K562 (cell line): Measurements from ENCODE around the gene CNKSR3. TPM values are rescaled to one million over a fixed set of nuclear protein-coding genes. Genes with fewer than 3 reads are reported as not detected.

Source experiments
- ATAC-seq: fragments of 200-7000 bp; cut with Tn5 transposase; 3 replicates; pipeline ENCODE4 v1.9.1; 2020; ENCODE audit warnings: moderate library complexity
- BruUV-seq: library from RNA; stranded (reverse); fragments of 400-500 nt; replicated peaks from 2 replicates; lab custom pipeline; 2021; lab: Mats Ljungman, UMichigan
- CTCF ChIA-PET: fragments of 300-600 bp; formaldehyde crosslinking; extraction: SDS; loops from one replicate; lab custom pipeline; 2021; ENCODE audit warnings: low intra/inter-chr PET ratio; lab: Yijun Ruan, JAX
- POLR2A ChIA-PET: fragments of 300-600, 350-650 bp; sonication (Branson Sonifier 250); formaldehyde crosslinking; extraction: SDS; loops from one replicate; lab custom pipeline; 2021; ENCODE audit warnings: antibody characterized with exemption, inconsistent platforms; lab: Yijun Ruan, JAX
- DNase-seq, 4 experiments: peaks; one replicate each; pipeline versions ENCODE4 v3.0.0 to v3.0.0-alpha.2; 2011 to 2018; ENCODE audit warnings: low spot score in 3 of 4, mixed read lengths in 3 of 4; ENCODE audit errors: extremely low read depth in 1 of 4
- FAIRE-seq: peaks from 2 replicates; lab custom pipeline; 2011; peaks lifted over from hg19 to GRCh38; lab: Jason Lieb, UNC
- H2AFZ ChIP-seq: 2 replicates; pipeline ENCODE4 v1.6.0; 2011; ENCODE audit warnings: low read depth, low read length, control low read depth, inconsistent platforms
- H3K27ac ChIP-seq: fragments of 200-600 bp; 3 replicates; pipeline ENCODE4 v1.8.0; 2011; ENCODE audit warnings: low read depth, mild to moderate bottlenecking, control low read depth, inconsistent platforms, low read length, moderate library complexity, mixed read lengths; ENCODE audit errors: extremely low read depth
- H3K27me3 ChIP-seq, 2 experiments: fragments of 300-600 bp in 1 of 2; 2 replicates in 1 of 2; 3 replicates in 1 of 2; pipeline versions ENCODE4 v1.6.0 to v1.8.0; 2011; ENCODE audit warnings: inconsistent platforms in 2 of 2, low read length in 2 of 2, mild to moderate bottlenecking in 1 of 2, mixed read lengths in 1 of 2, moderate library complexity in 1 of 2; ENCODE audit not compliant: control insufficient read depth in 2 of 2, insufficient read depth in 2 of 2
- H3K36me3 ChIP-seq: fragments of 300-600 bp; 3 replicates; pipeline ENCODE4 v1.8.0; 2011; ENCODE audit warnings: mild to moderate bottlenecking, low read length, inconsistent platforms; ENCODE audit not compliant: control insufficient read depth, insufficient read depth
- H3K4me1 ChIP-seq, 2 experiments: fragments of 200-600 bp in 1 of 2; replicated peaks in 1 of 2; 2 replicates in 1 of 2; 3 replicates in 1 of 2; pipeline versions ENCODE4 v1.5.1 to v1.8.0; 2011; ENCODE audit warnings: inconsistent platforms in 2 of 2, low read length in 2 of 2, mild to moderate bottlenecking in 1 of 2, mixed read lengths in 1 of 2, moderate library complexity in 1 of 2; ENCODE audit not compliant: control insufficient read depth in 2 of 2, insufficient read depth in 2 of 2
- H3K4me2 ChIP-seq: 2 replicates; pipeline ENCODE4 v1.6.1; 2011; ENCODE audit warnings: low read length, control low read depth, inconsistent platforms, mixed read lengths; ENCODE audit not compliant: insufficient read depth
- H3K4me3 ChIP-seq: fragments of 200-600 bp; sonication (generic), shearing (Covaris generic); 2 replicates; pipeline ENCODE4 v1.5.1; 2016; ENCODE audit warnings: control low read depth, inconsistent platforms
- H3K79me2 ChIP-seq: fragments of 200-600 bp; 3 replicates; pipeline ENCODE4 v1.8.0; 2011; ENCODE audit warnings: low read length, inconsistent platforms; ENCODE audit not compliant: control insufficient read depth, insufficient read depth
- H3K9ac ChIP-seq, 2 experiments: 2 replicates each; pipeline versions ENCODE4 v1.6.0 to v1.6.1; 2011; ENCODE audit warnings: low read depth in 2 of 2, low read length in 2 of 2, control low read depth in 1 of 2, inconsistent platforms in 1 of 2, mild to moderate bottlenecking in 1 of 2, mixed read lengths in 1 of 2; ENCODE audit not compliant: insufficient read depth in 1 of 2
- H3K9me1 ChIP-seq: one replicate; pipeline ENCODE4 v1.6.0; 2011; ENCODE audit warnings: inconsistent platforms, mild to moderate bottlenecking, low read length, moderate library complexity; ENCODE audit not compliant: control insufficient read depth, insufficient read depth
- H3K9me3 ChIP-seq: replicated peaks from 2 replicates; pipeline ENCODE4 v1.5.1; 2011; ENCODE audit warnings: low read depth, low read length, inconsistent platforms; ENCODE audit not compliant: control insufficient read depth, insufficient read depth
- H4K20me1 ChIP-seq: replicated peaks from 2 replicates; pipeline ENCODE4 v1.6.1; 2011; ENCODE audit warnings: low read length, inconsistent platforms, mixed read lengths; ENCODE audit not compliant: control insufficient read depth, insufficient read depth
- BRF1 ChIP-seq: IDR thresholded peaks from 3 replicates; pipeline ENCODE4 v1.6.1; 2011; ENCODE audit warnings: borderline replicate concordance, mild to moderate bottlenecking; ENCODE audit not compliant: insufficient read length; ENCODE audit errors: extremely low read depth
- CBX8 ChIP-seq: fragments of 200-600 bp; sonication (generic); IDR thresholded peaks from 2 replicates; pipeline ENCODE4 v1.6.1; 2012; ENCODE audit warnings: borderline replicate concordance, mixed run types, low read depth, mild to moderate bottlenecking, moderate library complexity, mixed read lengths, low read length, control low read depth, inconsistent platforms; ENCODE audit not compliant: poor library complexity, severe bottlenecking; ENCODE audit errors: extremely low read depth
- GABPA ChIP-seq: fragments of 200-800 bp; sonication (Bioruptor generic); conservative IDR thresholded peaks from 2 replicates; pipeline ENCODE4 v1.6.1; 2016; ENCODE audit warnings: low read depth, missing genetic modification characterization, missing compliant biosample characterization
- HDAC8 ChIP-seq: fragments of 450-650 bp; IDR thresholded peaks from 2 replicates; pipeline ENCODE4 v1.6.1; 2016; ENCODE audit warnings: mild to moderate bottlenecking, missing genetic modification characterization, moderate library complexity, missing compliant biosample characterization
- MAFK ChIP-seq: IDR thresholded peaks from 2 replicates; pipeline ENCODE4 v1.6.1; 2011; ENCODE audit warnings: low read length, improper control_type of control experiment
- NR1H2 ChIP-seq: sonication (generic); formaldehyde crosslinking; IDR thresholded peaks from 2 replicates; pipeline ENCODE4 v1.4.0; 2020; ENCODE audit warnings: mild to moderate bottlenecking, missing genetic modification reagents
- PHTF2 ChIP-seq: fragments of 250-450 bp; sonication (Bioruptor Pico); IDR thresholded peaks from 2 replicates; pipeline ENCODE4 v1.5.0; 2021; ENCODE audit warnings: mild to moderate bottlenecking
- RBM15 ChIP-seq: fragments of 200-400 bp; formaldehyde crosslinking; IDR thresholded peaks from 2 replicates; pipeline ENCODE4 v1.6.1; 2018; ENCODE audit warnings: mild to moderate bottlenecking, low read length, moderate library complexity; ENCODE audit not compliant: insufficient read depth
- SMAD1 ChIP-seq: fragments of 150-350 bp; IDR thresholded peaks from 2 replicates; pipeline ENCODE4 v1.6.1; 2014; ENCODE audit warnings: low read length, low read depth; ENCODE audit not compliant: partially characterized antibody
- SMAD3 ChIP-seq: fragments of 450-650 bp; formaldehyde crosslinking; conservative IDR thresholded peaks from 2 replicates; pipeline ENCODE4 v1.4.0; 2020; ENCODE audit warnings: mild to moderate bottlenecking
- ZC3H8 ChIP-seq: fragments of 450-650 bp; IDR thresholded peaks from 2 replicates; pipeline ENCODE4 v1.6.1; 2017
- ZNF134 ChIP-seq: fragments of 250-450 bp; sonication (Bioruptor Pico); conservative IDR thresholded peaks from 2 replicates; pipeline ENCODE4 v1.4.0; 2020
- whole genome bisulfite sequencing: fragments of 100-300 bp; shearing (Covaris generic); methylation state at CpG from one replicate; pipeline ENCODE4 v1.1.6; 2016; ENCODE audit warnings: low coverage, mixed read lengths; ENCODE audit not compliant: insufficient coverage; ENCODE audit errors: missing lambda C conversion rate; 5-methylcytosine and 5-hydroxymethylcytosine counted together
- in situ Hi-C: fragments of 300-500 bp; cut with MboI; formaldehyde crosslinking; loops from 4 replicates; pipeline ENCODE4 v1.15.0; 2018; ENCODE audit warnings: inconsistent platforms, mixed read lengths
- intact Hi-C: fragments of 100-400 bp; cut with micrococcal nuclease; formaldehyde crosslinking; loops from 2 replicates; pipeline ENCODE4 v1.14.2; 2022
- polyA plus RNA-seq, 8 experiments: library from polyadenylated mRNA; depleted of rRNA in 4 of 8; stranded (reverse) in 5 of 8; unstranded in 3 of 8; fragments of >200 nt; fragmentation: Nextera tagmentation in 2 of 8; fragmentation: Illumina TruSeq in 1 of 8; extraction: Ambion mirVana in 2 of 8; extraction: Trizol in 1 of 8; gene quantifications; 2 replicates each; pipeline versions ENCODE4 v1.2.1 to v1.2.3, GENCODE V29; 2011 to 2014; ENCODE audit warnings: inconsistent platforms in 1 of 8, missing spikeins in 1 of 8
- total RNA-seq, 7 experiments: library from RNA; depleted of rRNA in 6 of 7; stranded (reverse); fragments of >200 nt in 6 of 7; fragmentation: Illumina TruSeq in 2 of 7; extraction: Trizol in 2 of 7; gene quantifications; 2 replicates each; pipeline versions ENCODE4 v1.2.1 to v1.2.3, GENCODE V29; 2011 to 2021; ENCODE audit warnings: low replicate concordance in 1 of 7
- TF ChIP-seq, protein P1 (sequence below): fragments of 250-450 bp; sonication (Bioruptor Pico); IDR thresholded peaks from 2 replicates; pipeline ENCODE4 v1.8.0; 2021; ENCODE audit warnings: moderate library complexity, mild to moderate bottlenecking, inconsistent platforms
- TF ChIP-seq, protein P2 (sequence below): sonication (generic); formaldehyde crosslinking; IDR thresholded peaks from 2 replicates; pipeline ENCODE4 v1.8.1; 2023; ENCODE audit warnings: missing genetic modification reagents, mild to moderate bottlenecking, borderline replicate concordance

CNKSR3 gene
- total and polyA plus RNA-seq, 9 of the 15 experiments (the other 6 are each of a cell fraction or from before 2014, with no cell fraction given), result 4.5 to 29.6 (median 9.5) TPM

DNA sequence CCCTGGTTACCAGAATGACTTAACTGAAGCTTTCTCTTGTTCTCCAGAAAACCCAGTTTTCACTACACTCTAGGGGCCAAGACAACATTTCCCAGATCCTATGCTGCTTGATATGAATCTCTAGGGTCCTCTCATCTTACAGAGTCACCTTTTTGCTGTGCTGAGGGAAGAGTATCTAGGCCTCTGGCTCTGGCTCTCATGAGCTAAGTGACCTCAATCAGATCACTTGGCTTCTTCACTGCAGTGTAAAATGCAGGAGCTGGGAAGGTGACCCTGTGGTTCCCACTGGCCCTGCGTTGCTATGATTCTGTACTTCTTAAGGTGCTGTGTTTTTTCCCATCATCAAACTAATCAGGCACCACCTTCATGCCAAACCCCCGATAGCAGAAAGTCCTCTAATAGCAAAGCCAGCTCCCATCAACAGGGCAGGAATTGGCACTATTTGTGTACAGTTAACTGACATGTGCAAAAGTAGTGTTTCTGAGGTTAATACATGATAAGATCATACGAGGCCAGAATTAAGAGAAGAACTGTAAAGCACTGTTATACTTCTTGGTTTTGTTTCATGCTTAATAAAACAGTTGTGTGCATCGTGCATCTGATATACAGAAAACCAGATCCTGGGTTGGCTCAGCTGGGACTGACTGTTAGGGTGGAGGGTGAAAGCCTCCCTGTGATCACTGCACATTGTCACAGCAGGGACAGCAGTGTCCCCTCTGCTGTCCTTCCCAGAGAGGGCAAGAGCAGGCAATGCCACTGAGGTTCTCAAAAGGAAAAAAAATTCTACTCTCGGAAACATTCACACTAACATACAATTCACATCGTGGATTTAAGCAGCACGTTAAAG is 46.7 kb downstream of the CNKSR3 start:
- ChIA-PET POLR2A (interaction anchor here (1.1 to 1.2 kb wide), 2 partner anchors 14 to 21 kb away, joined by 3 read pairs; no protein-coding TSS in a partner anchor), CTCF (no interaction called here)
- ATAC-seq, result no peak
- no peak for TF ChIP-seq PHTF2 (CRISPR knock-in tag)
- TF ChIP-seq ZC3H8, result no peak
- no peak for TF ChIP-seq NR1H2 (CRISPR knock-in tag)
- TF ChIP-seq RBM15, result no peak
- TF ChIP-seq, protein P1, sequence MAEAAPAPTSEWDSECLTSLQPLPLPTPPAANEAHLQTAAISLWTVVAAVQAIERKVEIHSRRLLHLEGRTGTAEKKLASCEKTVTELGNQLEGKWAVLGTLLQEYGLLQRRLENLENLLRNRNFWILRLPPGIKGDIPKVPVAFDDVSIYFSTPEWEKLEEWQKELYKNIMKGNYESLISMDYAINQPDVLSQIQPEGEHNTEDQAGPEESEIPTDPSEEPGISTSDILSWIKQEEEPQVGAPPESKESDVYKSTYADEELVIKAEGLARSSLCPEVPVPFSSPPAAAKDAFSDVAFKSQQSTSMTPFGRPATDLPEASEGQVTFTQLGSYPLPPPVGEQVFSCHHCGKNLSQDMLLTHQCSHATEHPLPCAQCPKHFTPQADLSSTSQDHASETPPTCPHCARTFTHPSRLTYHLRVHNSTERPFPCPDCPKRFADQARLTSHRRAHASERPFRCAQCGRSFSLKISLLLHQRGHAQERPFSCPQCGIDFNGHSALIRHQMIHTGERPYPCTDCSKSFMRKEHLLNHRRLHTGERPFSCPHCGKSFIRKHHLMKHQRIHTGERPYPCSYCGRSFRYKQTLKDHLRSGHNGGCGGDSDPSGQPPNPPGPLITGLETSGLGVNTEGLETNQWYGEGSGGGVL (CRISPR knock-in tag), result no peak
- TF ChIP-seq SMAD3 (CRISPR knock-in tag), result no peak
- no peak for TF ChIP-seq ZNF134 (CRISPR knock-in tag)
- no peak for TF ChIP-seq CBX8
- no peak for TF ChIP-seq BRF1
- no peak for TF ChIP-seq GABPA
- TF ChIP-seq HDAC8, result no peak
- no peak for TF ChIP-seq MAFK
- TF ChIP-seq SMAD1, result no peak
- TF ChIP-seq, protein P2, sequence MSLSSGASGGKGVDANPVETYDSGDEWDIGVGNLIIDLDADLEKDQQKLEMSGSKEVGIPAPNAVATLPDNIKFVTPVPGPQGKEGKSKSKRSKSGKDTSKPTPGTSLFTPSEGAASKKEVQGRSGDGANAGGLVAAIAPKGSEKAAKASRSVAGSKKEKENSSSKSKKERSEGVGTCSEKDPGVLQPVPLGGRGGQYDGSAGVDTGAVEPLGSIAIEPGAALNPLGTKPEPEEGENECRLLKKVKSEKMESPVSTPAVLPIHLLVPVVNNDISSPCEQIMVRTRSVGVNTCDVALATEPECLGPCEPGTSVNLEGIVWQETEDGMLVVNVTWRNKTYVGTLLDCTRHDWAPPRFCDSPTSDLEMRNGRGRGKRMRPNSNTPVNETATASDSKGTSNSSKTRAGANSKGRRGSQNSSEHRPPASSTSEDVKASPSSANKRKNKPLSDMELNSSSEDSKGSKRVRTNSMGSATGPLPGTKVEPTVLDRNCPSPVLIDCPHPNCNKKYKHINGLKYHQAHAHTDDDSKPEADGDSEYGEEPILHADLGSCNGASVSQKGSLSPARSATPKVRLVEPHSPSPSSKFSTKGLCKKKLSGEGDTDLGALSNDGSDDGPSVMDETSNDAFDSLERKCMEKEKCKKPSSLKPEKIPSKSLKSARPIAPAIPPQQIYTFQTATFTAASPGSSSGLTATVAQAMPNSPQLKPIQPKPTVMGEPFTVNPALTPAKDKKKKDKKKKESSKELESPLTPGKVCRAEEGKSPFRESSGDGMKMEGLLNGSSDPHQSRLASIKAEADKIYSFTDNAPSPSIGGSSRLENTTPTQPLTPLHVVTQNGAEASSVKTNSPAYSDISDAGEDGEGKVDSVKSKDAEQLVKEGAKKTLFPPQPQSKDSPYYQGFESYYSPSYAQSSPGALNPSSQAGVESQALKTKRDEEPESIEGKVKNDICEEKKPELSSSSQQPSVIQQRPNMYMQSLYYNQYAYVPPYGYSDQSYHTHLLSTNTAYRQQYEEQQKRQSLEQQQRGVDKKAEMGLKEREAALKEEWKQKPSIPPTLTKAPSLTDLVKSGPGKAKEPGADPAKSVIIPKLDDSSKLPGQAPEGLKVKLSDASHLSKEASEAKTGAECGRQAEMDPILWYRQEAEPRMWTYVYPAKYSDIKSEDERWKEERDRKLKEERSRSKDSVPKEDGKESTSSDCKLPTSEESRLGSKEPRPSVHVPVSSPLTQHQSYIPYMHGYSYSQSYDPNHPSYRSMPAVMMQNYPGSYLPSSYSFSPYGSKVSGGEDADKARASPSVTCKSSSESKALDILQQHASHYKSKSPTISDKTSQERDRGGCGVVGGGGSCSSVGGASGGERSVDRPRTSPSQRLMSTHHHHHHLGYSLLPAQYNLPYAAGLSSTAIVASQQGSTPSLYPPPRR (CRISPR knock-in tag), result no peak

More for the DNA sequence above, 46.7 kb downstream of the CNKSR3 start:
- peaks cover 24% of the 10 kb centered on the region; the same call in 2 of the 3 replicates for H3K79me2 ChIP-seq
- DNase-seq (no peak), FAIRE-seq (no peak)
- no peak overlapping the region for H3K27ac ChIP-seq
- H3K27me3 ChIP-seq, result no peaks in the 10 kb centered on the region
- H3K4me3 ChIP-seq, result no peak overlapping the region
- WGBS, result 60% methylated on average over 7 of the region's 7 CpGs
- H3K9ac ChIP-seq, result no peak overlapping the region
- no peaks in the 10 kb centered on the region for H3K9me1 ChIP-seq
- H3K4me1 ChIP-seq, result no peaks in the 10 kb centered on the region; a peak in 3 of 5 replicates
- in situ Hi-C loops (no loop called here), intact Hi-C loops (no loop called here)
- peaks cover 2% of the 10 kb centered on the region; the same call in 1 of the 3 replicates for H3K36me3 ChIP-seq
- H3K9me3 ChIP-seq, result no peaks in the 10 kb centered on the region
- no peak overlapping the region for H2AFZ ChIP-seq
- no TSS peak for BruUV-seq
- no peak overlapping the region for H3K4me2 ChIP-seq
- peaks cover 6% of the 10 kb centered on the region; the same call in 1 of the 2 replicates for H4K20me1 ChIP-seq
